GM18502 (cell line): ENCODE measurements around the gene MAP3K13.
"Not testable (repeated sequence)": the region's sequence is repeated elsewhere in the genome, so short reads cannot be mapped to it uniquely, and the experiment has no call there.

Source experiments
- ATAC-seq: cut with Tn5 transposase; IDR thresholded peaks from one replicate; pipeline ENCODE4 v1.9.1; 2021; ENCODE audit warnings: mild to moderate bottlenecking; ENCODE audit not compliant: unreplicated experiment, poor library complexity

Gene MAP3K13

DNA sequence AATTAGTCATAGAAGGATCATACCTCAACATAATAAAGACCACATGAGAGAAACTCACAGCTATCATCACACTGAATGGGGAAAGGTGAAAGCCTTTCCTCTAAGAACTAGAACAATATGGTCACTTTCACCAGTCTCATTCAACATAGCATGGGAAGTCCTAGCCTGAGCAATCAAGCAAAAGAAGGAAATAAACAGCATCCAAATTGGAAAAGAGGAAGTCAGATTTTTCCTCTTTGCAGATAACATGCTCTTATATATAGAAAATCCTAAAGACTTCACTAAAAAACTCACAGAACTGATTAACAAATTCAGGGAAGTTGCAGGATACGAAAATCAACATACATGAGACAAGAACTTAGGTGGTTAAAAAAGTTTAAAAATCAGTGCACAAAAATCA, 24.7 kb downstream of the MAP3K13 start:
- ATAC-seq = no peak

DNA sequence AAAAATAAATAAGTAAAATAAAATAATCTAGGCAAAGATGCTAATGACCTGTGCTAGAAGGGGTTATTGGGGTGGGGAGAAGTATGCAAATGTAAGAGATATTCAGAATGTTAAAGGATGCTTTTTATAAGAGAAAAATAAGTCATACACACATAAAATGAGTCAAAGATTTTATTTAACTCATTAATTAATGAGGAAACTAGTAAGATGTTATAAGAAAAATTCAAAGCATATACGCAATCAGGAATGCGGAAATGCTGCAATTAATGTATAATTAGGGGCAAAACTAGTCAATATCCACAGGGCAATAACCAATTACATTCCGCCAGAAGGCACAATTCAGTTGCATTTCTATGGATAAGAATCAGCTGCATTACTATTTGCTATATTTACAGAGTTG, 30.1 kb downstream of the MAP3K13 start:
- no peak for ATAC-seq

DNA sequence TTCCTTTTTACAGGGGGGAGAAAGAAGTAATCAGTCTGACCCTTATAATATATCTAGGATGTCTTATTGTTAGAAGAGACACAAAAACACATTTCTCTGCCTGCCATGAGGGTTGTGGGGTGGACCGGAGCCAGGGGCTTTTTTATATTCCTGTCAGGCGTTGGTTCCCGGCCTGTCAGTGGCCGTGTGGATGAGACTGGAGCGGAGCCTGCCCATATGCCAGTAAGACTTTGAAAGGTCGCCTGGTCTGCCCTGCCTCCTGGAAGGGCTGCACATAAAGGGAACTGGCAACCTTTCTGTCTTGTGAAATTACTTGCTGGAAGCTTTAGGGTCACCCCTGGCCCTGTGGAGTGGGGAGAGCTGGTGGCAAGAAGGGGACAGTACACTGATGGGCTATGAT, 34.7 kb downstream of the MAP3K13 start:
- ATAC-seq = no peak

DNA sequence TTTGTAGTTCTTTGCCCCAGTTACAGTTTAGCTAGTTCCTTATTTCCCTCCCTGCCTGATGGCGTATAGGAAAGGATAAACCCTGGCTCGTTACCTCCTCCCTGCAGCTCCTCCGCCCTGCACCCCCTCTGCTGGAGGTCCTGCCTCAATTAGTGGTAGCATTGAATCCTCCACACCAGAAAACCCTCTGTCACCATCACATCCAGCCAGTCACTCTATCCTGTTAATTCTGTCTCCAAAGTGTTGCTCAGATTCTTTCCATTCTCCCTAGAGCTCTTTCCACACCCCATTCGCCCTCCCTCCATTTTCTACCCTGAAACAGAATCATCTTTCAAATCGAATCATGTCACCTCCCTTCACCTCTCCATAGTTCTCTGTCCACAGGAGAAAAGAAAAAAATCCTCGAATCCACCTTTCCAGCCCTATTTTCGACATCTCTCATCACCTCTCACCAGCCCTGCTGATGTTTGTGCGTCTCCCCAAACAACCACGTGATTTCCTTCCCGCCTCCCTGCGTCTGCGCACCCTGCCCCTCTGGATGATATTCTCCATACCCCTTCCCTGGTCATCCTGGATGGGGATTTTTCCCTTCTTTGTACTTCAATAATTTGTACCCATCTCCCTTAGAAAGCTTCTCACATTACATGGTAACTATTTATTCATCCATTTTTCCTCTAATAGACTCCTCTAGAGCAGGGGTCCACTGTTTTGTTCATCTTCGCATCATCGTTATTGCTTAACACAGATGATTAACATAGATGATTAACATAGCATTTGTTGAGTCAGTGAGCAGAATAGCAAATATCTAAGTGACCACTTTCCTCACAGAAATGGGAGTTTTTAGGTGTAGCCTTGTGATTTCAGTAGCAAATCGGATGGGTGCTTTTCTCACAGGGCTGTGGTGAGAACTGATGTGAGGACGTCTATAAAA, 37.1 kb downstream of the MAP3K13 start:
- ATAC-seq = no peak

DNA sequence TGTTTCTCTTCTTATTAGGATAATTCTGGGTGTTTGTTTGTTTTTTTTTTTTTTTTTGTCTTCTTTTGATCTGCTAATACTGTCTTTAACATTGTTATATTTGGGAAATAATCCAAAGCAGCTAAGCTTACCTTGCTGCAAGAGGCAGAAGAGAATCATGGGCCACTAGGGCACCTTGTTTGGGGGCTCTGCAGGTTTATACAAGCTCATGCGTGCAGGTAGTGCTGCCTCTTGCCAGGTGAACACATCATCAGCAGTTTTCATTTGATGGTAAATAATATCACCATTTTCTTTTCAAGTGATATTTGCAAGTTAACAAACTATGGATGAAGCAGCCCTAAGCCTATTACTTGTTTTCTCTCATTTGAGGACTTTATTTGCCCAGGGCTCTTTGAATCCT, 37.9 kb downstream of the MAP3K13 start:
- no peak for ATAC-seq

DNA sequence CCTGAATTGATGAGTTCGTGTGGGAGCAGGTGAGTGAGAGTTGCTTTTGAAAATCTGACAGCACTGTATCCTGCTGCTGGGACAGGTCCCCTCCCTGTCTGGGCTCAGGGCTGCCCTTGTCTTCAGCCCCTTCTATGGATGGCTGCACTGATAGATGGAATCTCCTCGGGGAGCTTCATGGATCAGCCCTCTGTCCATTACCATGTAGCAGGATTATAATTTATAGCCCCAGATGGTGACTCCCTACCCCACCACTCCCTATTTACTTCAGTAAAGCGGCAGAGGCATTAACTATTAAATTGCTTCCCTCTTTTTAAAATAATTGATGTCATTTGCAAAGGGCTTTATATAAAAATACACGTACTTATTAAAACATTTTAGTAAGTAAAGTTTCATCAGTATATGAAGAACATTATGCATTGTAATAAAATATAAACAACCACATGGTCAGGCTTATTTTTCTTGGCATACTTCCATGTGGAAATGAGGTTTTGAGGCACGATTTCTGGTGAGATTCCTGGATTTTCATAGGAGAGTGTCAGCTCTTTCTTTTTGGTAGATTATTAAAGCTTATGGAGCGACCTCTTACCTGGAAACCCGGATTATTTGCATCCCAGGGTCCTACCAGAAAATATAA, 38.5 kb downstream of the MAP3K13 start:
- ATAC-seq = no peak

DNA sequence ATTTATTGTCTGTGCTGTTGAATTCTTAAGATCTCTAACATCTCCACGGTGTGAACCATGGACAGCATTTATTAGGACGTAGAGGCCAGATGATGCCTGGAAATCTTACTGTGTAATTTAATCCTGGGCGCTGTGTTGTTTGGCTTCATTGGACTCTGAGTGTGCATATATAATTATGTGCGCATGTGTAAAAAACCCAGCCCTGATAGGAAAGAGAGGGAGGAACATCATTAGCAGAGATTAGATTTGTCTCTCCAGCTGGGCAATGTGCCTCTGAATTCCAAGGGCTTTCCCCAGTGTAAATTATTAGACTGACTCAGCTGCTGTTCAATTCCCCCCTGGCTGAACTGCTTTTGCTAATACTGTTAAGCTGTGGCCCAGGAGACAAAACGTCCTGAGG, 39.6 kb downstream of the MAP3K13 start:
- ATAC-seq = no peak

DNA sequence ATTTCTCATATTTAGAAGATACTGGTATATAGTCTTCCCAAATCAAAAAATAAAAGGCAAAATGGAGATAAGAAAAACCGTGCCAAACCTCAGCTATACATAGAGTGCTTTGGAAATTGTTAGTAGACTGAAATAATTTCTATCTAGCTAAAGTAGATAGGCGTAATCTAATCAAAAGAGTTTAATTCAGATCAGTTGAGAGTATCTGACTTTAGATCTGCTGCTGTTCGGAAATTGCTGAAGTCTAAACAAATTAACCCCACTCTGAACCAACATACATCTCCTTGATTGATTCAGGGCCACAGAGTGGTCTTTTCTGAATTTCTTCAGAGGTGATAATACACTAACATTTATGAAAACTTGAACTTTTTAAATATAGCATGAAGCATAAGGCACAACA, 40.1 kb downstream of the MAP3K13 start:
- no peak for ATAC-seq

DNA sequence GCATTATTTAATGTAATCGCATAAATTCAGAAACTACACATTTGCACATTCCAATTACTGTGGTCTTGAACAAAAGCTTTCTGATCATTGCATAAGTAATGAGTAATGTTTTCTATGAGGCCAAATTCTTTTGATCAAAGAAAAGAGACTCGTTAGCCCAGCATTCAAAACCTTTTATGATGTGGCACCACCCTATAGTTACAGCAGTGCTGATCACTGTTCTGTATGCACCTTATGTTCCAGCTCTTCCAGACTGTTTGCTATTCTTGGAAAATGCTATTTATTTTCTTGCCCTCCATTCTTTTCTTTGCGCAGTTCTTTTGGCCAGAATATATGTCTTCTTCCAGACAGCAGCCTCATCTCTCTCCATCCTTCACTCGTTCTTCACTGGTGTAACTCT, 42.3 kb downstream of the MAP3K13 start:
- no peak for ATAC-seq

DNA sequence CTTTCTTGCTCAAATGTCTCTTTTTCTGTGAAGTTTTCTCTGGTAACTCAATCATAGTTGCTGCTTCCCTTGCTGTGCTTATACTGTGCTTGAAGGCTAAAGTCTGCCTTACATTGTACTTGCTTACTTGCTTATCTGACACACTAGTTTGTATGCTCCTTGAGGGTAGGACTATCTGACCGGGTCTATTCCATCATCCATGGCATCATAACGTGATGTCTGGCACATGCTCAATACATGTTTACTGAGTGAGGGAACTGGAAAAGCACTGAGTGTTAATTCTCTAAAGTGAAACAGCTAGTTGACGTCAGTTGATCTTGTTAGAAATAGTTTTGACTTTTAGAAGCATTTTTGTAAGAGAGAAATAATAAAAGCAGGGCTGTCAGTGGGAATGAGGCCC, 42.7 kb downstream of the MAP3K13 start:
- ATAC-seq = no peak

DNA sequence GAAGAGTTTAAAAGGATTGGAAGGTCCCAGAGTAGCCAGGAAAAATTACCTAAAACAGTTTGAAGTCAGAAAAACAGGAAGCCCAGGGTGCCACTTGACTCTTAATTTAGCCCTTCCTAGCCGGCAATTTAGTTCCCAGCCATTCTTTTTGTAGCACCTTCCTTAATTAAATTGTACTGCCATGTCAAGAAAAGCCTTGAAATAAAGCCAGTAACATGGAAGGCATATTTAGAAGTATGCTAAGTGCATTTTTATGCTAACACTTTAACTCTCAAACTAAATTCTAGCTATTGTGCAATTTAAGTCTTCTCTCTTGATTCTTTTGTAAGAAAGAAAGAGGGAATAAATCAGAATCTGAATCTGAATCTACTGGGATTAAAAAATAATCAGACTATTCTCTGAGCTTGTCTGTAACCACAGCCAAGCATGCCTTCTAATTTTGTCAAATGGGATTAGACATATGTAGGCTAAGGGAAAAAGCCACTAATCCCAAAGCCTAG, 43.2 kb downstream of the MAP3K13 start:
- no peak for ATAC-seq

DNA sequence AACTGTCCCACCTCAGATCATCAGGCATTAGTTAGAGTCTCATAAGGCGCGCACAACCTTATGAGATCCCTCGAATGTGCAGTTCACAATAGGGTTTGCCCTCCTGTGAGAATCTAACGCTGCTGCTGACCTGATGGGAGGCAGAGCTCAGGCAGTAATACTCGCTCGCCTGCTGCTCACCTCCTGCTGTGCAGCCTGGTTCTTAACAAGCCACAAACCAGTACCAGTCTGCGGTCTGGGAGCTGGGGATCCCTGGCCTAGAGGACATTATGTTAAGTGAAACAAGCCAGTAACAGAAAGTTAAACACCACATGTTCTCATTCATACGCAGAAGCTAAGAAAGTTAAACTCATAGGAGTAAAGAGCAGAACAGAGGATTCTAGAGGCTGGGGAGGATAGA, 47.0 kb downstream of the MAP3K13 start:
- no peak for ATAC-seq

DNA sequence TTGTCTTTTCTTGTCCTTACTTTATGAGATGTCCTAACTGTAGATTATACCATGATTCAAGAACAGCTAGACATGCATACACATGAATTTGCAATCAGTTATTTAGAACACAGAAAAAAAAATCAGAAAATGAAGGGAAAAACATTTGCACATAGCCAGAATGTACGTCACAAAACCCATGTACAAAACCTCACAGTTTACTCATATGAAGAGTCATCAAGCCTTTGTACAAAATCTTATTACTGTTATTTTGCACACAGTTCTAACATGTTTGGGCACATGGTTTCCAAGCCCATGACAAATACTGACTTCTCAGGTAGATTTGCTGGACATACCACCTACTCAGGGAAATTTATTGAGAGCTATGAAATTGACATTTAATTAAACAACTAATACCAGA, 48.2 kb downstream of the MAP3K13 start:
- ATAC-seq = no peak

DNA sequence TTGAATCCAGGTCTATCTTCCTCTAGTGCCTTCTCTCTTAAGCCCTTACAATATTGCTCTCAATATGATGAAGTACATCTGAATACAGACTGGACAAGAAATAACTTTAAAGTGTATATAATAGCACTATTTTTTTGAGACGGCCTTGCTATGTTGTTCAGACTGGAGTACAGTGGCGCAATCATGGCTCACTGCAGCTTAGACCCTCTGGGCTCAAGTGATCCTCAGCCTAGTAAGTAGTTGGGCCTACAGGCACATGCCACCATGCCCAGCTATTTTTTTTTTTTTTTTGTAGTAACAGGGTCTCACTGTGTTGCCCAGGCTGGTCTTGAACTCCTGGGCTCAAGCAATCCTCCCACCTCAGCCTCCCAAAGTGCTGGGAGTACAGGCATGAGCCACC, 53.6 kb downstream of the MAP3K13 start:
- no peak for ATAC-seq

DNA sequence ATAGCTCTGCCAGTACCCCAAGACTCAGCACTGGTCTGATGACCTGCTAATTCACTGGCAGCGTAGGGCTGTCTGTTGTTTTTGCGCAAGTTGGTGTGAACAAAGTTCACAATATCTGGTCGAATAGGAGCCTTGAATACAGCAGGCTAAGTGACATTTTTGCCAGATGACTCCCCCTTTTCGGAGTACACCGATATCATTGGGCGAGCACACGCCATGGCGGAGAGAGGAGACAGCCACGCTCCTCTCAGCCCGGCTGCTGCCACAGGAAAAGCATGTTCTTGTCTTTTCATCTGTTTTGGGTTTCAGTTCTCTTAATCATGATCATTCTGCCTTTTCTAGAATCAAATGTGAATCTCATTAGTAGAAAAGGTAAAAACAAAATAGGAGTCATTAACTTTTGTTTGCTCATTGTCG, 55.6 kb downstream of the MAP3K13 start:
- ATAC-seq = not testable (repeated sequence)

DNA sequence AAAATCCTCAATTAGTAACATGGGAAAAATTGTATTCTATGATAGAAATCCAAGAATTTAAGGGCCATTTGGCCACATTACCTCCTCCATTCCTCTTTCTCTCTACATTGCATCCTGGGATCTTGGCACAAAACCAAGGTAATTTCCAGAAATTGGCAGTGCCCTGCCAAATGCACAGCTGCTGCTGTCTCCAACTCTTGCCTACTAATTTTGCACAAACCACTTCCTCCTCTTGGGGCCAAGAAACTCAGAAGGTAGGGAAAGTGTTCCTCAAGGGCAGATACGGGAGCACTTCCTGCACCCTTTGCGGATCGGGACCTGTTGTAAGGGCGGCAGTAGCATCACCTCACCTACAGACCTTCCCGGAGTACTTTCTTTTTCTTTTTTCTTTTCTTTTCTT, 57.8 kb downstream of the MAP3K13 start:
- ATAC-seq = no peak

DNA sequence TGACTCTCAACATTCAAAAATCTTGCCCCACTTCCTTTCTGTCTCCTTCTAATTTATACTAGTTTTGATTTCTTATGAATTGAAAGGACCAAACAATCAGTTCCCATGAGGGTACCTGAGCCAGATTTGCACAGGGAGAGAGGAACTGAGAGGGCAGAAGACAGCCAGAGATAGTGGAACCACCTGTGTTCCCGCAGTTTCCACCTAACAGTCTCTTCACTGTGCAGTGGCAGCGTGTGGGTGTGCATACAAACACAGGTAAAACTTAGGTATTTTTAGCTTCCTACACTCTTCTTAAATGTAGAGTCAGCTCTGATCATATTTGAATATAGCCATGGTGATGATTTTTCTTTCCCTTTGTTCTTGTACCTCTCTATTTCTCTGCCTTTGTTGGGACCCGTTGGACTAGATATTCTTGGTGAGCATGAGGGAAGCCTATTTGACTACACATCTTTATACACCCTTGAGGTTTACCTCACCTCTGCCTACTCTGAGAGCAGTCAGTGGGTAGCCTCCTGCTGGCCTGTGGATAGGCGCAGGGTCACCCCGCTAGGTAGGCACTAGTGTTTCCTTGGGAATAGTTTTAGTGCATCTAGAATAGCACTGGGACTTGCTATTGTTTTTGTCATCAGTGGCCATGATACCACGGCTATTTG, 58.8 kb downstream of the MAP3K13 start:
- peak; percentile 73 for ATAC-seq

DNA sequence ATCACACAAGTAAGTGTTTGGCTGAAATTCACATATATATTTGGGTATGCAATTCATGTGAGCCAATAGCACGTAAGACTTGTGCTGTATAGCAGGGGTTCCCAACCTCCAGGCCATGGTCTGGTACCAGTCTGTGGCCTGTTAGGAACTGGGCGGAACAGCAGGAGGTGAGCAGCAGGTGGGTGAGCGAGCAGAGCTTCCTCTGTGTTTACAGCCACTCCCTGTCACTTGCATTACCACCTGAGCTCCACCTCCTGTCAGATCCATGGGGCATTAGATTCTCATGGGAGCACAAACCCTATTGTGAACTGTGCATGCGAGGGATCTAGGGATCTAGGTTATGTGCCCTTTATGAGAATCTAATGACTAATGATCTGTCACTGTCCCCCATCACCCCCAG, 59.7 kb downstream of the MAP3K13 start:
- no peak for ATAC-seq

DNA sequence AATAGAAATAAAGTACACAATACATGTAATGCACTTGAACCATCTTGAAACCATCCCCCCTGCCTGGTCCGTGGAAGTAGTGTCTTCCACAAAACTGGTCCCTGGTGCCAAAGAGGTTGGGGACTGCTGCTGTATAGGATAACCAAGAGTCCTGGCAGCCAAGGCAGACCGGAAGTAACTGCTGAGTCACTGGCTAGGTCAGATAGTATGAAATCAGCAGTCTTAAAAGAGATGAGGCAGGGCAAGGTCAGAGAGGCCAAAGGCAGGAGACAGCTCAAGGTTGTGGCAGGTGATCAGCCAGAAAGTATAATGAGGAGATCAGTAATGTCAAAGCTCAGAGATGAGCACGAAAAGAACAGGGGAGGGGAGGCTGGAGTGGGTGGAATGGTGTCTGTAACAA, 60.2 kb downstream of the MAP3K13 start:
- ATAC-seq = no peak

DNA sequence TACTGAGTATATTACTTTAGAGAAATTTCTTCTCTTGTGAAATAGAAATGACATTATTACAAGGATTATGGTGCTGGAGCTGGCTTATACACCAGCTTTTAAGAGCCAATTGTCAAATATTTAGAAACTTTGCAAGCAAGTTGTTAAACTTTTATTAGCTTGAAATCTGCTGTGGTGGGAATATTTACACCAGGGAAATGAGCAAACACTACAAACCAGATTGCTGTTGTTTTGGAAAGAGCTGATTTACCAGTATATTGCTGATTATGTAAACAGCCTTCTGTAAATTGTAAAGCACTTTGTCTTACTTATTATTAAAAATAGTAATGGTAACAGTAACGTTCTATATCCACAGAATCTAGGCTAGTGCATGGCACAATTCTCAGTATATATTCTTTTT, 61.5 kb downstream of the MAP3K13 start:
- ATAC-seq = no peak

DNA sequence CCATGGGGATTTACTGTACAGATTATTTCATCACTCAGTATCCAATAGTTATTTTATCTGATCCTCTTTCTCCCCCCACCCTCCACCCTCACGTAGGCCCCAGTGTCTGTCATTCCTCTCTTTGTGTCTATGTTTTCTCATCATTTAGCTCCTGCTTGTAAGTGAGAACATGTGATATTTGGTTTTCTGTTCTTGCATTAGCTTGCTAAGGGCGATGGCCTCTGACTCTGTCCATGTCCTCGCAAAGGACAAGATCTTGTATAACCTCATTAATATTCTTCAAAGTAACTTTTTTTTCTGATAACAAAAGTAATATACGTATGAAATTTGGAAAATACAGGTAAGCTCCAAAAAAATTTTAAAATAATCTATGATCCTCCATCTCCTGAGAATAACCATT, 67.4 kb downstream of the MAP3K13 start:
- no peak for ATAC-seq
